Measurements from ENCODE around the gene MTR.

GRCh38 chr1:236948996-236949395, 153.9 kb downstream of the MTR start:
- TF ChIP-seq CTCF (IDR thresholded peaks at IDR 0.05; ENCODE audit: low read length) (no peak), EZH2 (optimal IDR thresholded peaks at IDR 0.05; ENCODE audit: low read depth, low read length) (no peak), EZH2phosphoT487 (IDR thresholded peaks at IDR 0.05; ENCODE audit: low read length) (no peak)
